Activated B cell treated with CpG ODN at 0.5 μM for 24 hours (primary cell): Measurements from ENCODE around the gene WWOX. TPM values are rescaled to one million over a fixed set of nuclear protein-coding genes. Genes with fewer than 3 reads are reported as not detected.

Experiments
- ATAC-seq: fragments of 200-7000 bp; cut with Tn5 transposase; one replicate; pipeline ENCODE4 v1.10.0; 2021; ENCODE audit warnings: low read depth, mild to moderate bottlenecking, moderate library complexity
- CTCF ChIA-PET: fragments of 350-600 bp; sonication (Branson Sonifier 250); formaldehyde crosslinking; loops from one replicate; lab custom pipeline; 2021; ENCODE audit warnings: antibody characterized with exemption; lab: Charles Lee
- POLR2A ChIA-PET: fragments of 350-600 bp; sonication (Branson Sonifier 250); formaldehyde crosslinking; loops from one replicate; lab custom pipeline; 2021; ENCODE audit warnings: antibody characterized with exemption; lab: Charles Lee
- DNase-seq: peaks from one replicate; pipeline ENCODE4 v3.0.0; 2022
- H3K27ac Mint-ChIP-seq: one replicate; pipeline ENCODE4 v1.8.0; 2020; ENCODE audit warnings: mixed read lengths
- H3K27me3 Mint-ChIP-seq: one replicate; pipeline ENCODE4 v1.8.0; 2021; ENCODE audit warnings: mixed read lengths
- H3K36me3 Mint-ChIP-seq: one replicate; pipeline ENCODE4 v1.8.0; 2021; ENCODE audit warnings: low read depth, mixed read lengths
- H3K4me1 Mint-ChIP-seq: one replicate; pipeline ENCODE4 v1.8.0; 2021; ENCODE audit warnings: mixed read lengths
- H3K4me3 Mint-ChIP-seq: one replicate; pipeline ENCODE4 v1.8.0; 2020; ENCODE audit warnings: mild to moderate bottlenecking, mixed read lengths
- H3K9me3 Mint-ChIP-seq: one replicate; pipeline ENCODE4 v1.8.0; 2020; ENCODE audit warnings: mixed read lengths
- intact Hi-C: fragments of 100-400 bp; cut with micrococcal nuclease; formaldehyde crosslinking; loops from one replicate; pipeline ENCODE4 v1.15.1; 2024
- total RNA-seq: library from RNA; stranded (reverse); gene quantifications from 2 replicates; pipeline ENCODE4 v1.2.3, GENCODE V29; 2022
- TF ChIP-seq, protein P1 (sequence below): fragments of 200-600 bp; IDR thresholded peaks from one replicate; pipeline ENCODE4 v1.8.0; 2022; ENCODE audit warnings: antibody characterized with exemption, mild to moderate bottlenecking

WWOX gene
- total RNA-seq, 1 donor from 2014 or later, result 22.6 TPM

DNA sequence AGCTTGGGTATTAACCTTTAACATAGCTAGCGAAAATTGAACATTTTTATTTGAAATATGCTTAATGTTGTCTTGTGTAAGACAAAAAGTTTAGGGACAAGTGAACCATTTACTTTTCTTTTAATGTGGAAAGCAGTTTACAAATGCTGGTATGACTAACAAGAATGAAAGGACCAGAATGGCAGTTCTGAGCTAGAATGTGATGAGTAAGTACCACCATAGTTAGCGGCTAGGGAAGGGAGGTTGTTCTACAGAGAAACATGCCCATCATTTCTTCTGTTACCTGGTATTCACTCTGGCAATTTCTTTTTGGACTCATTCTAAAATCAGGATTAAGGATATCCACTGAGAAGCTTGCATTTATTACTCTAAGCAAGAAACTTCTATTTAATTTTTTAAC is 121.1 kb downstream of the WWOX start:
- Mint-ChIP-seq H3K36me3 (no peaks in the 10 kb centered on the region), H3K4me3 (no peak overlapping the region), H3K27me3 (no peaks in the 10 kb centered on the region), H3K4me1 (no peaks in the 10 kb centered on the region), H3K9me3 (no peaks in the 10 kb centered on the region), H3K27ac (no peak overlapping the region)
- DNase-seq, result no peak
- ATAC-seq, result no peak
- CTCF ChIA-PET, result no interaction called here
- intact Hi-C loops, result no loop called here
- TF ChIP-seq, protein P1, sequence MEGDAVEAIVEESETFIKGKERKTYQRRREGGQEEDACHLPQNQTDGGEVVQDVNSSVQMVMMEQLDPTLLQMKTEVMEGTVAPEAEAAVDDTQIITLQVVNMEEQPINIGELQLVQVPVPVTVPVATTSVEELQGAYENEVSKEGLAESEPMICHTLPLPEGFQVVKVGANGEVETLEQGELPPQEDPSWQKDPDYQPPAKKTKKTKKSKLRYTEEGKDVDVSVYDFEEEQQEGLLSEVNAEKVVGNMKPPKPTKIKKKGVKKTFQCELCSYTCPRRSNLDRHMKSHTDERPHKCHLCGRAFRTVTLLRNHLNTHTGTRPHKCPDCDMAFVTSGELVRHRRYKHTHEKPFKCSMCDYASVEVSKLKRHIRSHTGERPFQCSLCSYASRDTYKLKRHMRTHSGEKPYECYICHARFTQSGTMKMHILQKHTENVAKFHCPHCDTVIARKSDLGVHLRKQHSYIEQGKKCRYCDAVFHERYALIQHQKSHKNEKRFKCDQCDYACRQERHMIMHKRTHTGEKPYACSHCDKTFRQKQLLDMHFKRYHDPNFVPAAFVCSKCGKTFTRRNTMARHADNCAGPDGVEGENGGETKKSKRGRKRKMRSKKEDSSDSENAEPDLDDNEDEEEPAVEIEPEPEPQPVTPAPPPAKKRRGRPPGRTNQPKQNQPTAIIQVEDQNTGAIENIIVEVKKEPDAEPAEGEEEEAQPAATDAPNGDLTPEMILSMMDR, result no peak
- POLR2A ChIA-PET, result no interaction called here

DNA sequence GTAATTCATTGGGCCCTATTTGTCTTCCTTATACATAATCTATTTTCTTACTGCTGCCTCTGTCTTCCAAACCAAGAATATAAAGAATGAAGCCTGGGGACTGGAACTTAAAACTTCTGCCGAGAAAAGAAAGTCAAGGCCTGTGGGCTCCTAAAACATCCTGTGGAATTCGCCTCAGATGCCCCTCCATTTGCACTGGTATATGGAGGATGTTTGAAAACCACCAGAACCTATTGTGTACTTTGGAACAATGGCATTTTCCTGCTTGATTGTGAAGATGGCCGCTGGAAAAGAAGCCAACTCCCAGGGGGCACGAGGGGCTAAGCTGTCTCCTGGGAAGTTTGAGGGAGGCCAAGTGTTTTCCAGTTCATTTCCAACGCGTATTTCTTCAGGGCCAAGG is 122.4 kb downstream of the WWOX start:
- DNase-seq, result no peak
- intact Hi-C loops, result no loop called here
- TF ChIP-seq, protein P1, result no peak
- Mint-ChIP-seq H3K36me3 (no peaks in the 10 kb centered on the region), H3K4me3 (no peak overlapping the region), H3K27ac (no peak overlapping the region), H3K4me1 (no peaks in the 10 kb centered on the region), H3K27me3 (no peaks in the 10 kb centered on the region), H3K9me3 (no peaks in the 10 kb centered on the region)
- CTCF ChIA-PET, result no interaction called here
- ATAC-seq, result no peak
- POLR2A ChIA-PET, result no interaction called here

DNA sequence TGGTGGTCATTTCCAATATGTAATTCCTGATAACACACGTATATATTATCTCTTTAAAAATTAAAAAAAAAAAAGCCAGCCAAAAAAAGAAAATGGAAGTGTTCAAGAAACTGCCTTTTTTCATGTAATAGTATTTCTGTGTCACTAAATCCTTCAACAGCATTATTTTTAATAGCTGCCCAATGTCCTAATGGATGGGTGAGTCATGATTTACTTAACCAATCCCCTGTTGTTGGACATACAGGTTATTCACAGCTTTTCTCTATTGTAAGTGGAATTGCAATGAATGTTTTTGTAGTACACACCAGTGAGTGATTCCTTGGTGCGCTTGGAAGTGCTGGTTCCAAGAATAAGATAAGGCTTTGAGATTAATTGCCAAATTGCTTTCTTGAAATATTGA is 124.9 kb downstream of the WWOX start:
- no peak for DNase-seq
- TF ChIP-seq, protein P1, result no peak
- H3K4me1 Mint-ChIP-seq, result no peaks in the 10 kb centered on the region
- no peaks in the 10 kb centered on the region for H3K36me3 Mint-ChIP-seq
- no peak for ATAC-seq
- CTCF ChIA-PET, result interaction anchor here (0.6 kb wide), 1 partner anchor 546 kb away, joined by 3 read pairs; no protein-coding TSS in a partner anchor
- intact Hi-C loops, result no loop called here
- no peak overlapping the region for H3K27ac Mint-ChIP-seq
- no peaks in the 10 kb centered on the region for H3K9me3 Mint-ChIP-seq
- POLR2A ChIA-PET, result no interaction called here
- H3K27me3 Mint-ChIP-seq, result no peaks in the 10 kb centered on the region
- H3K4me3 Mint-ChIP-seq, result no peak overlapping the region

DNA sequence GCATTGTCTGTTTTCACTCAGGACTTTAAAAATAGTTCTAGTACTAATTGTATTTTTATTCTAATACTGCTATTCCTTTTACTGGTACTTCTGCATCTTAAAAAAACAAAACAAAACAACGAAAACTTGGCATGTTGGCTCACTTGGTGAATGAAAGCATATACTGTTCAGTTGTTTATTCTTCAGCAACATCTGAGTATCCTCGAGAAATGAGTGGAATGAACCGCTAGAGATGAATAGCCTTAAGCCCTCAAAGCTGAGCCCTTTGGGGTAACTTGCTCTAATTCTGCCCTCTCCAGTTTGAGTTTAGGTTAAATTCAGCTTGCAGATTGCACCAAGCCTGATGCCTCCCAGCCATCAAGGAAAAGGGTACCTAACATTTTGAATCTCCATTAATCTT is 126.5 kb downstream of the WWOX start:
- no peak for DNase-seq
- no peaks in the 10 kb centered on the region for H3K4me1 Mint-ChIP-seq
- ChIA-PET POLR2A (no interaction called here), CTCF (interaction anchor here (0.7 to 1.0 kb wide), 2 partner anchors 96 to 544 kb away, joined by 3 to 5 read pairs; no protein-coding TSS in a partner anchor)
- H3K4me3 Mint-ChIP-seq, result no peak overlapping the region
- no peak overlapping the region for H3K27ac Mint-ChIP-seq
- no peaks in the 10 kb centered on the region for H3K27me3 Mint-ChIP-seq
- TF ChIP-seq, protein P1, result no peak
- H3K36me3 Mint-ChIP-seq, result no peaks in the 10 kb centered on the region
- no peaks in the 10 kb centered on the region for H3K9me3 Mint-ChIP-seq
- ATAC-seq, result no peak
- intact Hi-C loops, result loop anchor here (5.0 kb wide), 1 partner anchor 1376 kb away; the partner anchor contains the start of gene MAF

DNA sequence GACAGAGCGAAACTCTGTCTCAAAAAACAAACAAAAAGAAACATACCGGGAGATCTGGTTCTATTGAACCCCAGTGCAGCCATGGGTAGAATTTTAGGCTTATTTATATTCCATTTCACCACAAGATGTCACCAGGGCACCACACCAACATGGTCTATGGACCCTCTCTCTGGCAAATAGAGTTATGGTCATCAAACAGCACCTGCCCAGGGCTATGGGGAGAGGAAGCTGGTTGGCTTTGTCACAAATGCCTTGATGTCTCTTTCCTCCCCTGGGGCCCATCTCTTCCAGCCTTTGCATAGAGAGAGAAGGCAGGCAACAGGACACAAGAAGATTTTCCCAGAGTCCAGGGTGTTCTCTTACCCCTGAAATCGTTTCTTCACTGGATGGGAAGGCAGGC is 128.4 kb downstream of the WWOX start:
- Mint-ChIP-seq H3K9me3 (no peaks in the 10 kb centered on the region), H3K27ac (no peak overlapping the region), H3K4me1 (no peaks in the 10 kb centered on the region), H3K4me3 (no peak overlapping the region), H3K27me3 (no peaks in the 10 kb centered on the region), H3K36me3 (no peaks in the 10 kb centered on the region)
- ATAC-seq (no peak), DNase-seq (no peak)
- ChIA-PET POLR2A (no interaction called here), CTCF (no interaction called here)
- intact Hi-C loops, result loop anchor here (5.0 kb wide), 1 partner anchor 1374 kb away; the partner anchor contains the start of gene MAF
- TF ChIP-seq, protein P1, result no peak
